ENCODE measurements around the gene ZMAT5. TPM values are rescaled to one million over a fixed set of nuclear protein-coding genes. Genes with fewer than 3 reads are reported as not detected.

Gene ZMAT5
- total and polyA plus RNA-seq, 9 of the 15 experiments (the other 6 are each of a cell fraction or from before 2014, with no cell fraction given): 2.0 to 25.2 (median 11.9) TPM

DNA sequence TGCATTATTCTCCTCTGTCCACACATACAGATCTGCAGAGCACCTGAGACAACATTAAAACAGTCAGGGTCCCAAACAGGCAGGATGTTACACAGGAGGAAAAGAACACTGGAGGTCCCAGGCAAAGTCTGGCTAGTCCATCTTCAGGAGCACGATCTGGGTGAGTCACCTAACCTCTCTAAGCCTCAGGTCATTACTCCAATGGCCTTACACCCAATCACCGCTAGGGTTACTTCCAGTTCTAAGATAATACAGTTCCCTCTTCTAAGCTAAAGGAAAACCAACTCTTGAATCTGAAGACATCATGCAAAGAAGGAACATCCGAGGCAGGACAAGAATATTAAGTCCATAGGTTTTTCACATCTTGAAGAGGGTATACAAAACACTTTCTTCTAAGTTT, 46.8 kb upstream of the ZMAT5 start:
- H2AFZ ChIP-seq (ENCODE audit: low read depth, low read length): no peak overlapping the region
- no peaks in the 10 kb centered on the region for H3K27me3 ChIP-seq (ENCODE audit: control insufficient read depth in 2 of 2, insufficient read depth in 2 of 2, low read length in 2 of 2)
- ChIA-PET POLR2A (interaction anchor here (0.6 to 0.8 kb wide), 2 partner anchors 29 to 204 kb away, joined by 3 read pairs; no protein-coding TSS in a partner anchor), CTCF (ENCODE audit: low intra/inter-chr PET ratio) (no interaction called here)
- ATAC-seq (peak; percentile 94), FAIRE-seq (peak; percentile 90), DNase-seq (ENCODE audit: extremely low read depth in 1 of 4, low spot score in 3 of 4) (peak; percentile 59 to 68 (median 63))
- H3K79me2 ChIP-seq (ENCODE audit: control insufficient read depth, insufficient read depth, low read length): no peaks in the 10 kb centered on the region
- no peaks in the 10 kb centered on the region for H3K4me1 ChIP-seq (replicated peaks in 1 of 2; ENCODE audit: control insufficient read depth in 2 of 2, insufficient read depth in 2 of 2, low read length in 2 of 2)
- in situ Hi-C loops (cut with MboI): loop anchor here (10.0 kb wide), 1 partner anchor 191 kb away; no protein-coding TSS in a partner anchor
- no peak overlapping the region for H3K4me3 ChIP-seq
- no peak overlapping the region for H3K4me2 ChIP-seq (ENCODE audit: insufficient read depth, low read length)
- H3K27ac ChIP-seq (ENCODE audit: extremely low read depth, low read depth, low read length): no peak overlapping the region
- peaks cover 4% of the 10 kb centered on the region for H3K9me1 ChIP-seq (ENCODE audit: control insufficient read depth, insufficient read depth, low read length)
- no peak overlapping the region for H3K9ac ChIP-seq (ENCODE audit: insufficient read depth in 1 of 2, low read depth in 2 of 2, low read length in 2 of 2)
- peaks cover 72% of the 10 kb centered on the region; the same call in 2 of the 3 replicates for H3K36me3 ChIP-seq (ENCODE audit: control insufficient read depth, insufficient read depth, low read length)
- WGBS (ENCODE audit: insufficient coverage, low coverage, missing lambda C conversion rate): 12% methylated on average over 3 of the region's 3 CpGs
- intact Hi-C loops (cut with micrococcal nuclease): no loop called here
- H4K20me1 ChIP-seq (replicated peaks; ENCODE audit: control insufficient read depth, insufficient read depth, low read length): no peaks in the 10 kb centered on the region; the same call in 1 of the 2 replicates
- H3K9me3 ChIP-seq (replicated peaks; ENCODE audit: control insufficient read depth, insufficient read depth, low read depth, low read length): no peaks in the 10 kb centered on the region
- BruUV-seq (replicated peaks): no TSS peak
- no peak for TF ChIP-seq ZNF324 (CRISPR knock-in tag; IDR thresholded peaks at IDR 0.05)
- TF ChIP-seq, protein P1, sequence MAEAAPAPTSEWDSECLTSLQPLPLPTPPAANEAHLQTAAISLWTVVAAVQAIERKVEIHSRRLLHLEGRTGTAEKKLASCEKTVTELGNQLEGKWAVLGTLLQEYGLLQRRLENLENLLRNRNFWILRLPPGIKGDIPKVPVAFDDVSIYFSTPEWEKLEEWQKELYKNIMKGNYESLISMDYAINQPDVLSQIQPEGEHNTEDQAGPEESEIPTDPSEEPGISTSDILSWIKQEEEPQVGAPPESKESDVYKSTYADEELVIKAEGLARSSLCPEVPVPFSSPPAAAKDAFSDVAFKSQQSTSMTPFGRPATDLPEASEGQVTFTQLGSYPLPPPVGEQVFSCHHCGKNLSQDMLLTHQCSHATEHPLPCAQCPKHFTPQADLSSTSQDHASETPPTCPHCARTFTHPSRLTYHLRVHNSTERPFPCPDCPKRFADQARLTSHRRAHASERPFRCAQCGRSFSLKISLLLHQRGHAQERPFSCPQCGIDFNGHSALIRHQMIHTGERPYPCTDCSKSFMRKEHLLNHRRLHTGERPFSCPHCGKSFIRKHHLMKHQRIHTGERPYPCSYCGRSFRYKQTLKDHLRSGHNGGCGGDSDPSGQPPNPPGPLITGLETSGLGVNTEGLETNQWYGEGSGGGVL (CRISPR knock-in tag; IDR thresholded peaks at IDR 0.05): no peak
- TF ChIP-seq, protein P2, sequence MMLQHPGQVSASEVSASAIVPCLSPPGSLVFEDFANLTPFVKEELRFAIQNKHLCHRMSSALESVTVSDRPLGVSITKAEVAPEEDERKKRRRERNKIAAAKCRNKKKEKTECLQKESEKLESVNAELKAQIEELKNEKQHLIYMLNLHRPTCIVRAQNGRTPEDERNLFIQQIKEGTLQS (IDR thresholded peaks at IDR 0.05): peak; percentile 58; the same call in 1 of the 2 replicates
- TF ChIP-seq, protein P2 (CRISPR knock-in tag; conservative IDR thresholded peaks at IDR 0.05): no peak
- TF ChIP-seq SETDB1 (IDR thresholded peaks at IDR 0.05; ENCODE audit: low read length): no peak
- TF ChIP-seq, protein P3, sequence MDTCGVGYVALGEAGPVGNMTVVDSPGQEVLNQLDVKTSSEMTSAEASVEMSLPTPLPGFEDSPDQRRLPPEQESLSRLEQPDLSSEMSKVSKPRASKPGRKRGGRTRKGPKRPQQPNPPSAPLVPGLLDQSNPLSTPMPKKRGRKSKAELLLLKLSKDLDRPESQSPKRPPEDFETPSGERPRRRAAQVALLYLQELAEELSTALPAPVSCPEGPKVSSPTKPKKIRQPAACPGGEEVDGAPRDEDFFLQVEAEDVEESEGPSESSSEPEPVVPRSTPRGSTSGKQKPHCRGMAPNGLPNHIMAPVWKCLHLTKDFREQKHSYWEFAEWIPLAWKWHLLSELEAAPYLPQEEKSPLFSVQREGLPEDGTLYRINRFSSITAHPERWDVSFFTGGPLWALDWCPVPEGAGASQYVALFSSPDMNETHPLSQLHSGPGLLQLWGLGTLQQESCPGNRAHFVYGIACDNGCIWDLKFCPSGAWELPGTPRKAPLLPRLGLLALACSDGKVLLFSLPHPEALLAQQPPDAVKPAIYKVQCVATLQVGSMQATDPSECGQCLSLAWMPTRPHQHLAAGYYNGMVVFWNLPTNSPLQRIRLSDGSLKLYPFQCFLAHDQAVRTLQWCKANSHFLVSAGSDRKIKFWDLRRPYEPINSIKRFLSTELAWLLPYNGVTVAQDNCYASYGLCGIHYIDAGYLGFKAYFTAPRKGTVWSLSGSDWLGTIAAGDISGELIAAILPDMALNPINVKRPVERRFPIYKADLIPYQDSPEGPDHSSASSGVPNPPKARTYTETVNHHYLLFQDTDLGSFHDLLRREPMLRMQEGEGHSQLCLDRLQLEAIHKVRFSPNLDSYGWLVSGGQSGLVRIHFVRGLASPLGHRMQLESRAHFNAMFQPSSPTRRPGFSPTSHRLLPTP (IDR thresholded peaks at IDR 0.05; ENCODE audit: borderline replicate concordance, extremely low read depth, insufficient read length): no peak
- TF ChIP-seq, protein P4, sequence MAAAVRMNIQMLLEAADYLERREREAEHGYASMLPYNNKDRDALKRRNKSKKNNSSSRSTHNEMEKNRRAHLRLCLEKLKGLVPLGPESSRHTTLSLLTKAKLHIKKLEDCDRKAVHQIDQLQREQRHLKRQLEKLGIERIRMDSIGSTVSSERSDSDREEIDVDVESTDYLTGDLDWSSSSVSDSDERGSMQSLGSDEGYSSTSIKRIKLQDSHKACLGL (CRISPR knock-in tag; IDR thresholded peaks at IDR 0.05; ENCODE audit: borderline replicate concordance, poor library complexity, severe bottlenecking): no peak
- peak in 1 of 2 experiments; percentile 26; a peak in 2 of 4 replicates for TF ChIP-seq RAD21 (CRISPR knock-in tag; conservative IDR thresholded peaks at IDR 0.05 in 1 of 2, IDR thresholded peaks at IDR 0.05 in 1 of 2)
- TF ChIP-seq TARDBP (IDR thresholded peaks at IDR 0.05): no peak
- no peak for TF ChIP-seq CTBP1 (IDR thresholded peaks at IDR 0.05; ENCODE audit: borderline replicate concordance)
- TF ChIP-seq, protein P5, sequence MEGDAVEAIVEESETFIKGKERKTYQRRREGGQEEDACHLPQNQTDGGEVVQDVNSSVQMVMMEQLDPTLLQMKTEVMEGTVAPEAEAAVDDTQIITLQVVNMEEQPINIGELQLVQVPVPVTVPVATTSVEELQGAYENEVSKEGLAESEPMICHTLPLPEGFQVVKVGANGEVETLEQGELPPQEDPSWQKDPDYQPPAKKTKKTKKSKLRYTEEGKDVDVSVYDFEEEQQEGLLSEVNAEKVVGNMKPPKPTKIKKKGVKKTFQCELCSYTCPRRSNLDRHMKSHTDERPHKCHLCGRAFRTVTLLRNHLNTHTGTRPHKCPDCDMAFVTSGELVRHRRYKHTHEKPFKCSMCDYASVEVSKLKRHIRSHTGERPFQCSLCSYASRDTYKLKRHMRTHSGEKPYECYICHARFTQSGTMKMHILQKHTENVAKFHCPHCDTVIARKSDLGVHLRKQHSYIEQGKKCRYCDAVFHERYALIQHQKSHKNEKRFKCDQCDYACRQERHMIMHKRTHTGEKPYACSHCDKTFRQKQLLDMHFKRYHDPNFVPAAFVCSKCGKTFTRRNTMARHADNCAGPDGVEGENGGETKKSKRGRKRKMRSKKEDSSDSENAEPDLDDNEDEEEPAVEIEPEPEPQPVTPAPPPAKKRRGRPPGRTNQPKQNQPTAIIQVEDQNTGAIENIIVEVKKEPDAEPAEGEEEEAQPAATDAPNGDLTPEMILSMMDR (IDR thresholded peaks at IDR 0.05 in 2 of 3, conservative IDR thresholded peaks at IDR 0.05 in 1 of 3; ENCODE audit: insufficient read depth in 2 of 3, low read depth in 1 of 3, low read length in 3 of 3): peak; percentile 28 to 54 (median 49); a peak in 3 of 6 replicates
- TF ChIP-seq JUND (IDR thresholded peaks at IDR 0.05; ENCODE audit: borderline replicate concordance, low read depth, low read length): peak; percentile 74; the same call in 1 of the 2 replicates
- peak; percentile 50; the same call in 1 of the 3 replicates for TF ChIP-seq JUND (tag; IDR thresholded peaks at IDR 0.05; ENCODE audit: borderline replicate concordance, low read depth, low read length)
